NB4 (cell line): ENCODE measurements around the gene AQP2.

Experiments
- DNase-seq: peaks from one replicate; pipeline ENCODE4 v3.0.0; 2010; ENCODE audit warnings: low read depth
- H3K4me3 ChIP-seq: one replicate; pipeline ENCODE4 v1.5.1; 2011; ENCODE audit warnings: mild to moderate bottlenecking, low read depth, low read length, moderate library complexity
- CTCF ChIP-seq: IDR thresholded peaks from one replicate; pipeline ENCODE4 v1.5.1; 2012; ENCODE audit warnings: low read depth, low read length
- MAX ChIP-seq: IDR thresholded peaks from 2 replicates; pipeline ENCODE4 v1.6.1; 2011; ENCODE audit warnings: low read depth, low read length
- MYC ChIP-seq: IDR thresholded peaks from 2 replicates; pipeline ENCODE4 v1.6.1; 2011; ENCODE audit warnings: low read depth, low read length
- POLR2A ChIP-seq: IDR thresholded peaks from 2 replicates; pipeline ENCODE4 v1.6.1; 2011; ENCODE audit warnings: mild to moderate bottlenecking; ENCODE audit not compliant: insufficient read length; ENCODE audit errors: extremely low read depth

Gene AQP2

GRCh38 chr12:49903700-49904423 lies 46.7 kb upstream of the AQP2 start, which contains the start of gene FAIM2:
Gene FAIM2, minus strand, starts transcription at chr12:49903900. Its CDS starts 108 bp downstream, at chr12:49903792.
- no peak within 1 kb of the TSS for H3K4me3 ChIP-seq
- no peak for TF ChIP-seq CTCF
- TF ChIP-seq MYC = no peak
- TF ChIP-seq POLR2A = no peak
- no peak for TF ChIP-seq MAX
- DNase-seq = no peak

GRCh38 chr12:49904601-49905000 lies 45.9 kb upstream of the AQP2 start:
- H3K4me3 ChIP-seq = no peak overlapping the region
- DNase-seq = no peak
- TF ChIP-seq POLR2A (no peak), CTCF (no peak), MAX (no peak), MYC (no peak)

DNA sequence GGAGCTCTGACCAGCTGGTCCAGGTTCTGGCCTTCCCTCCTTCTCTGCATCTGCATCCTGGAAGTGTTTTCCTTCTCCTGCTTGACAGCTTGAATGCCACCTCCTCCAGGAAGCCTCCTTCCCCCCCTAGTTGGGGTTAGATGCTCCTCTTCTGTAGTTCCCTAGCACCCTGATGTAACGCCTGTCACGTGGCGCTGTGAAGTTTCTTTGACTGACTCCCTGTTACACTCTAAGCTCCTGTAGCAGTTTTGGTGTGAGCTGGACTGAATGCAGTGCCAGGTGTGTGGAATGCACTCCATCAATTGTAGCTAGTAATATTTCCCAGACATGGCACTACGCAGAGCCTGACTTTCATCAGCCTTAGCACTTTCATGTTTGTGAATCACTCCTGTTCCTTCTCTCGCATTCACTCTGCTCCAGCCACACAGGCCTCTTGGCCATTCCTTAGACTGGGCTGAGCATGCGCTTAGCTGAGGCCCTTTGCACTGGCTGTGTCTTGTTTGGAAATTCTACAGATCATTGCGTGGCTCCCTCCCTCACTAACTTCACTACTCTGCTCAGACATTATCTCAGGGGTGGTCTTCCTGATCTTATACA lies 44.7 kb upstream of the AQP2 start:
- TF ChIP-seq CTCF = no peak
- no peak for TF ChIP-seq POLR2A
- no peak for TF ChIP-seq MAX
- no peak for TF ChIP-seq MYC
- no peak for DNase-seq
- no peak overlapping the region for H3K4me3 ChIP-seq

DNA sequence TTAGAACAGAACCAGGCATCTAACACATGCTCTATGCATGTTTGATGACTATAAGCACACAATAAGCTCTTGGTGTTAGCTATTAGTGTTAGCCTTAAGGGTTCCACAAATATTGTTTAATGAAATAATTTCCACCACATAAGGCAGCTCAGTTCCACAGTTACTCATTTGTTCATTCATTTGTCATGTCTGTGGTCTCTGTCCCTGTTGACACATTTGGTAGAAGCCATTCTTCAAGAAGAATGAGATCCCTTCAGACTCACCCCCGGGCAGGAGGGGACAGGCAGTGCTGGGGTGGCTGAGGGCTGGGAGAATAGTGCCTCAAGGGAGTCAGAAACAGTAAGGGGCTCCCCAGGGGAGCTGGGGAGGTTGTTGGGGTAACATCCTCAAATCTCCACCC lies 43.2 kb upstream of the AQP2 start:
- TF ChIP-seq CTCF = no peak
- DNase-seq = no peak
- H3K4me3 ChIP-seq = no peak overlapping the region

GRCh38 chr12:49909356-49909755 lies 41.2 kb upstream of the AQP2 start:
- TF ChIP-seq CTCF (no peak), MAX (no peak), MYC (no peak), POLR2A (no peak)
- DNase-seq = no peak

DNA sequence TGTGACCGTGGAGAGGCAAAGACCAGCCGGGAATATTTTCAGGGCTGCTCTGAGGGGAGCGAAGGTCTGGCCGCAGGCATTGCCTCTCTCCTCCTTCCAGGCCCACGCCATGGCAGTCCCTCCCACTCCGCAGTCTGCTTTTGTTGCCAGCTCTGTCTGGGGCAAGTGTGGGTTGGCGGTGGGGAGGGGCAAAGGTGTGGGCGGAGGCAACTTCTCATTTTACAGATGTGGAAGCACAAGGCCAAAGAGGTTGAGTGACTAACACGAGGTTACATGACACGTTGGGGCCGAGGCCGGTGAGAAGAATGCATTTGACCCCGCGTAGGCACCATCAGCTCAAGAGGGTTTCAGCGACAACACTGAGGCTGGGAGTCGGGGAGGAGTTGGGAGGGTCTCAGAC lies 40.7 kb upstream of the AQP2 start:
- peak; percentile 86 for DNase-seq
- TF ChIP-seq MAX (peak; percentile 92), MYC (peak; percentile 73), CTCF (no peak)
- H3K4me3 ChIP-seq = no peak overlapping the region

More at GRCh38 chr12:49909356-49909755, 41.2 kb upstream of the AQP2 start:
- no peak overlapping the region for H3K4me3 ChIP-seq
